ENCODE data around the gene PTAFR.

PTAFR gene

DNA sequence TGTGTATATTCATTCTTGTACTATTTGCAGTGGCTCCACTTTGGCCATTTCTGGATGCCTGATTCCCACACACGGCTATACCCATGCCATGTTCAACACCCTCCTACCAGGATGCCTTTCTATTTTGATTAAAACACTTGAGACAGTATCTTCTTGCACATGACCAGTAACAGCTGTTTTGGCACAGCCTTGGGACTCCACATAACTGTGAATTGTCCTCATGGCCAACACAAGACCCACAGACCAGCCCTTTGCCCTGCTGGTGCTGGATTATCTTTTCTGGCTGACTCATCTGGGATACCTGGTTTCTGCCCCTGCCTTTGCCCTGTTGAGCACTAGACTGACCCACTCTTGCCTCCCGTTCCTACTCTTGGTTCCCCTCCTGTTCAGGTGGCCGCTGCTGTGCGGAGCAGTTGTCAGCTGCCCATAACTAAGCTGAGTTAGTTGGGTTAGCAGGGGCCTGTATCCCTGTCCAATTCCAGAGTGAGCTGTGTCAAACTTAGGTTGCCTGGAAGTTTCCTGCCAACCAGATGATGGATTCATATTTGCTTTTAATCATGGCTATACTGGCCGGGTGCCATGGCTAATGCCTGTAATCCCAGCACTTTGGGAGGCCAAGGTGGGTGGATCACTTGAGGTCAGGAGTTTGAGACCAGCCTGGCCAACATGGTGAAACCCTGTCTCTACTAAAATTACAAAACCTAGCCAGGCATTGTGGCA lies 77.3 kb downstream of the PTAFR start:
- intact Hi-C loops (cut with DNase I) = loop anchor here (10.0 kb wide), 1 partner anchor 56 kb away; no protein-coding TSS in a partner anchor
- DNase-seq = peak in 2 of 42 donors; percentile 5 to 31
